ENCODE measurements around the gene KIAA0040. TPM values are rescaled to one million over a fixed set of nuclear protein-coding genes. Genes with fewer than 3 reads are reported as not detected.

Gene KIAA0040
- polyA plus RNA-seq, 1 experiment: 10.8 TPM

GRCh38 chr1:175209493-175209921 lies 16.9 kb upstream of the KIAA0040 start:
- TF ChIP-seq CTCF (IDR thresholded peaks at IDR 0.05; ENCODE audit: insufficient read depth, low read depth, low read length): no peak
- H3K4me3 ChIP-seq (ENCODE audit: low read depth, low read length): no peak overlapping the region
- no peaks in the 10 kb centered on the region for H3K36me3 ChIP-seq (ENCODE audit: control insufficient read depth, insufficient read depth, low read length)
- no peaks in the 10 kb centered on the region for H3K27me3 ChIP-seq (ENCODE audit: control insufficient read depth, insufficient read depth, low read length)
- CTCF ChIA-PET: no interaction called here
- POLR2A ChIA-PET: no interaction called here
- no peak for DNase-seq (ENCODE audit: low read depth)

DNA sequence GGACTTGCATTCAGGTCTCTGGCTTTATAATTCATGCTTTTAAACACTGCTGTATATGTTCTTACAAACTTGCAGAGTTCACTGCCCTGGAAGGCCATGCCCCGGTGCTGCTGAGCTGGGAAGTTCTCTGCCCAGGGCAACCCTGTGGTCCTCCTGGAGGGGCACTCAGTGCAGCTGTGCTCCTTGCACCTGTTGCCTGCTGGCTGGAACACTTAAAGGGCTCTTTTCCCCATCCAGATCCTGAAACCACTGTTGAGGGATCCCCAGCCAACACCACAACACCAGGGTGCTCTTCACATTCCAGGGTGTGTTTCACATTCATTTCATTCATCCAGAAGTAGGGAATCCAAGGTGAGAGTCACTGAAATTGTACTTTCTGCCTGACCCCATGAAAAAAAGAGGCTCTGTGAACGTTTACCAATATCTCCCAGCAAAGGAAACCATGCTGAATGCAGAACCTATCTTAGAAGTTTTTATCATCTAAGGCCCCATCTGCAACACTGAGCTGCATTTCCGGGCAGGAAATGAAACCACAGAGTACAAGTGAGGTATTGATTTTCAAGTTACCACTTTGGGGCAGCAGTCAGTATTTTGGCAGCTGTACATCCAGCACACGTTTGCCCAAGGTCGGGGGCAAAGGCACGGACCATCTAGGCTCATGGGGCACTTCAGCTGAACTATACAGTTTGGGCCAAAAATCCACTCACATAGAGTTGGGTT lies 16.4 kb upstream of the KIAA0040 start:
- no peak for DNase-seq (ENCODE audit: low read depth)
- no peak for TF ChIP-seq CTCF (IDR thresholded peaks at IDR 0.05; ENCODE audit: insufficient read depth, low read depth, low read length)
- POLR2A ChIA-PET: no interaction called here
- no peak overlapping the region for H3K4me3 ChIP-seq (ENCODE audit: low read depth, low read length)
- no peaks in the 10 kb centered on the region for H3K27me3 ChIP-seq (ENCODE audit: control insufficient read depth, insufficient read depth, low read length)
- no peaks in the 10 kb centered on the region for H3K36me3 ChIP-seq (ENCODE audit: control insufficient read depth, insufficient read depth, low read length)
- CTCF ChIA-PET: no interaction called here

DNA sequence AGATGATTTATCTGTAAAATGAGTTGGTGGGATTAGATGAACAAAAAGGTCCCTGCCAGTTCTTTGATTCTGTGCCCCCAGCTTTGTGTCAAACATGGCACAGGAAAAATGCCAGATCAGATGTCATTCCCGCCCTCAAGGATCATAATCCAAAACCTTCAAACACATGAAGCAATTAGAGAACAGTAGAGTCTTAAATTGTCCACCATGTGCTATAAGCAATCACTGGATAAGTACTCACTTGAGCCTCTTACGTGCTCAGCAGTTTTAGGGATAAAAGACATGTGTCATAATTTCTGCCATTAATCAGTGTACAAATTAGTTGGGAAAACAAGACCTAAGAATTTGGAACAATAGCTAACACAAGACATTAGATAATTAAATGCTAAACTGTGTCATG lies 15.4 kb upstream of the KIAA0040 start:
- Histone ChIP-seq H3K36me3 (ENCODE audit: control insufficient read depth, insufficient read depth, low read length) (no peaks in the 10 kb centered on the region), H3K4me3 (ENCODE audit: low read depth, low read length) (no peak overlapping the region), H3K27me3 (ENCODE audit: control insufficient read depth, insufficient read depth, low read length) (no peaks in the 10 kb centered on the region)
- ChIA-PET CTCF (no interaction called here), POLR2A (no interaction called here)
- DNase-seq (ENCODE audit: low read depth): no peak
- no peak for TF ChIP-seq CTCF (IDR thresholded peaks at IDR 0.05; ENCODE audit: insufficient read depth, low read depth, low read length)

- H3K27me3 ChIP-seq (ENCODE audit: control insufficient read depth, insufficient read depth, low read length): no peaks in the 10 kb centered on the region
- TF ChIP-seq CTCF (IDR thresholded peaks at IDR 0.05; ENCODE audit: insufficient read depth, low read depth, low read length): no peak
- ChIA-PET CTCF (interaction anchor here (1.3 kb wide), 1 partner anchor 55 kb away, joined by 3 read pairs; no protein-coding TSS in a partner anchor), POLR2A (no interaction called here)
- no peak overlapping the region for H3K4me3 ChIP-seq (ENCODE audit: low read depth, low read length)
- no peak for DNase-seq (ENCODE audit: low read depth)
- H3K36me3 ChIP-seq (ENCODE audit: control insufficient read depth, insufficient read depth, low read length): no peaks in the 10 kb centered on the region
Measured at GRCh38 chr1:175206687-175207086, 14.1 kb upstream of the KIAA0040 start.

- DNase-seq (ENCODE audit: low read depth): no peak
- Histone ChIP-seq H3K36me3 (ENCODE audit: control insufficient read depth, insufficient read depth, low read length) (no peaks in the 10 kb centered on the region), H3K27me3 (ENCODE audit: control insufficient read depth, insufficient read depth, low read length) (no peaks in the 10 kb centered on the region), H3K4me3 (ENCODE audit: low read depth, low read length) (no peak overlapping the region)
- CTCF ChIA-PET: interaction anchor here (1.1 to 1.6 kb wide), 3 partner anchors 11 to 50 kb away, joined by 3 read pairs; no protein-coding TSS in a partner anchor
- TF ChIP-seq CTCF (IDR thresholded peaks at IDR 0.05; ENCODE audit: insufficient read depth, low read depth, low read length): no peak
- POLR2A ChIA-PET: no interaction called here
Measured at GRCh38 chr1:175204330-175204729, 11.8 kb upstream of the KIAA0040 start.

Measured in BJ (cell line).